ENCODE results near the gene AGBL4. TPM values are rescaled to one million over a fixed set of nuclear protein-coding genes. Genes with fewer than 3 reads are reported as not detected.
"Not testable (repeated sequence)": the region's sequence is repeated elsewhere in the genome, so short reads cannot be mapped to it uniquely, and the experiment has no call there.

The AGBL4 gene
- total RNA-seq, 3 donors from 2014 or later, result 1.3 to 1.9 (median 1.8) TPM

DNA sequence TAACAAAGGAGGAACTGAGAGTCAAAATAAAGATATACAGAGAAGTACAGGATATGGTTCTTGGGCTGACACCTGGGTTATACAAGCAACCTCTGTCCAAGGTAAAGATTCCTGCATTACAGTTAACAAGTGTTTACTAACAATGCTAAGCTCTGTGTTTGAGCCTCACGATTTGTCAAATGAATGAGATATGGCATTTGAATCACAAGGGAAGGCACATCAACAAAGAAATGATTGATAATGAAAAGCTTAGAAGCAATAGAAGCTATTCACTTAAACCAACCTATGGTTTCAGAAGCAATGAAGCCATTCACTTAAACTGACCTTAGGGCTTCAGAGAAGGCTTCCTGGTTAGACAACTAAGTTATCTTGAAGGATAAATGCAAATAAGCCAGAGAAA, 199.5 kb downstream of the AGBL4 start:
- H3K27me3 ChIP-seq, result no peaks in the 10 kb centered on the region
- no peaks in the 10 kb centered on the region for H3K4me1 ChIP-seq
- TF ChIP-seq POLR2A (IDR thresholded peaks at IDR 0.05) (no peak), POLR2AphosphoS5 (IDR thresholded peaks at IDR 0.05) (no peak)
- TF ChIP-seq, protein P1, sequence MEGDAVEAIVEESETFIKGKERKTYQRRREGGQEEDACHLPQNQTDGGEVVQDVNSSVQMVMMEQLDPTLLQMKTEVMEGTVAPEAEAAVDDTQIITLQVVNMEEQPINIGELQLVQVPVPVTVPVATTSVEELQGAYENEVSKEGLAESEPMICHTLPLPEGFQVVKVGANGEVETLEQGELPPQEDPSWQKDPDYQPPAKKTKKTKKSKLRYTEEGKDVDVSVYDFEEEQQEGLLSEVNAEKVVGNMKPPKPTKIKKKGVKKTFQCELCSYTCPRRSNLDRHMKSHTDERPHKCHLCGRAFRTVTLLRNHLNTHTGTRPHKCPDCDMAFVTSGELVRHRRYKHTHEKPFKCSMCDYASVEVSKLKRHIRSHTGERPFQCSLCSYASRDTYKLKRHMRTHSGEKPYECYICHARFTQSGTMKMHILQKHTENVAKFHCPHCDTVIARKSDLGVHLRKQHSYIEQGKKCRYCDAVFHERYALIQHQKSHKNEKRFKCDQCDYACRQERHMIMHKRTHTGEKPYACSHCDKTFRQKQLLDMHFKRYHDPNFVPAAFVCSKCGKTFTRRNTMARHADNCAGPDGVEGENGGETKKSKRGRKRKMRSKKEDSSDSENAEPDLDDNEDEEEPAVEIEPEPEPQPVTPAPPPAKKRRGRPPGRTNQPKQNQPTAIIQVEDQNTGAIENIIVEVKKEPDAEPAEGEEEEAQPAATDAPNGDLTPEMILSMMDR (IDR thresholded peaks at IDR 0.05), result no peak
- H3K36me3 ChIP-seq, result no peaks in the 10 kb centered on the region
- H3K27ac ChIP-seq, result no peak overlapping the region
- intact Hi-C loops (cut with DNase I; ENCODE audit: low total_unique reads), result no loop called here
- H3K4me3 ChIP-seq, result no peak overlapping the region
- H3K9me3 ChIP-seq, result peaks cover 0 to 7% of the 10 kb centered on the region in 2 donors
- no peak for DNase-seq (ENCODE audit: low spot score in 2 of 2)

DNA sequence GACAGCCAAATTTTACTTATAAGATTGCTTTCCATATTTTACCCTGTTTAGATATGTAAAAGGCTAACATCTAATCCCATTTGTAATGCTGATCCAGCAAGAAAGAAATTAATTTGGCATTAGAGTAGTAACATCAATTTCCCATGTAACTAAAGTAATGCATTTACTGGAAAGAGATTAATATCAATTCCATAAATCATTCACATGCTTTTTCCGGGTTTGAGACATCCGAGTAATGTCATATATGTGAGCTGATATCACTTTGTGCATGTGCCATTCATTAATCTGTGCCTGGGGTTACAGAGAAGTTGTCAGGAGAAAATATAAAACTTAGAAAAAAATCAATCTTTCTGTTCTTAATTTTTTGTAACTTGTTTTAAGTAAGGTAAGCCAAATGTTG, 206.1 kb downstream of the AGBL4 start:
- no peak overlapping the region for H3K4me3 ChIP-seq
- H3K27me3 ChIP-seq, result no peaks in the 10 kb centered on the region

DNA sequence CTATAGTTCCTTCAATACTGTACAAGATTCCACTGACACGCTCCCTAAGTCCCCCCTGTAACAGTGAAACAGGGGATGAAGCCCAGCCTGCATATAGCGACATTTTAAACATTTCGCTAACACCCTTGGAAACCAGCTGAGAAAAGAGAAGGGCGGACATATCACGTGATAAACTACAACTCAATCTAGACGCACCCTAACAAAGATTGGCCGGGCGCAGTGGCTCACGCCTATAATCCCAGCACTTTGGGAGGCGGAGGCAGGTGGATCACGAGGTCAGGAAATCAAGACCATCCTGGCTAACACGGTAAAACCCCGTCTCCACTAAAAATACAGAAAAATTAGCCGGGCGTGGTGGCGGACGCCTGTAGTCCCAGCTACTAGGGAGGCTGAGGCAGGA, 236.7 kb downstream of the AGBL4 start:
- H3K4me1 ChIP-seq; H3K27me3 ChIP-seq; DNase-seq (ENCODE audit: low spot score in 2 of 2); H3K4me3 ChIP-seq; intact Hi-C loops (cut with DNase I; ENCODE audit: low total_unique reads); H3K27ac ChIP-seq; H3K9me3 ChIP-seq; H3K36me3 ChIP-seq: not testable (repeated sequence)

More for the DNA sequence above, 206.1 kb downstream of the AGBL4 start:
- no peaks in the 10 kb centered on the region for H3K9me3 ChIP-seq
- no peaks in the 10 kb centered on the region for H3K36me3 ChIP-seq
- no peaks in the 10 kb centered on the region for H3K4me1 ChIP-seq
- H3K27ac ChIP-seq, result no peak overlapping the region
- no peak for DNase-seq (ENCODE audit: low spot score in 2 of 2)
- TF ChIP-seq, protein P1 (IDR thresholded peaks at IDR 0.05), result no peak
- TF ChIP-seq POLR2AphosphoS5 (IDR thresholded peaks at IDR 0.05) (no peak), POLR2A (IDR thresholded peaks at IDR 0.05) (no peak)
- intact Hi-C loops (cut with DNase I; ENCODE audit: low total_unique reads), result no loop called here

DNA sequence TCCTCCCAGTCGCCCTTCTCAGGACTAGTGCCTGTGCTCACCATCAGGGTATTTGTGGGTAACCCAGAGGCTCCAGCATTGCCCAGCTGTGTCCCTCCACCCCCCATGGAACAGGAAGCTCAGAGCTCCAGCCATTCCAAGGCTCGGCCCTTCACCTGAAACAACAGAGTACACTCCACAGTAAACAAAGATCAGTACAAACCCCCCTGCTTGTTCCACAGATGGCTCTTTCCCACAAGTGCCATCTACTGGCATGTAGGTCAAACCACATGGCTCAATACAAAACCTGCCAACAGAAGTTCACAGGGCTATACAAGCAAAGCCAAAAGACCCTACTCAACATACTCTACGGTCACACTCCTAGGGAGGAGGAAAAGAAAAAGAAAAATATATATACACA, 258.7 kb downstream of the AGBL4 start:
- DNase-seq (ENCODE audit: low spot score in 2 of 2), result no peak
- Histone ChIP-seq H3K36me3 (no peaks in the 10 kb centered on the region), H3K27me3 (no peaks in the 10 kb centered on the region), H3K4me3 (no peak overlapping the region), H3K4me1 (no peaks in the 10 kb centered on the region), H3K27ac (no peak overlapping the region), H3K9me3 (peaks cover 0 to 15% of the 10 kb centered on the region in 2 donors)
- TF ChIP-seq, protein P1 (IDR thresholded peaks at IDR 0.05), result no peak
- TF ChIP-seq POLR2A (IDR thresholded peaks at IDR 0.05) (no peak), POLR2AphosphoS5 (IDR thresholded peaks at IDR 0.05) (no peak)
- intact Hi-C loops (cut with DNase I; ENCODE audit: low total_unique reads), result no loop called here

DNA sequence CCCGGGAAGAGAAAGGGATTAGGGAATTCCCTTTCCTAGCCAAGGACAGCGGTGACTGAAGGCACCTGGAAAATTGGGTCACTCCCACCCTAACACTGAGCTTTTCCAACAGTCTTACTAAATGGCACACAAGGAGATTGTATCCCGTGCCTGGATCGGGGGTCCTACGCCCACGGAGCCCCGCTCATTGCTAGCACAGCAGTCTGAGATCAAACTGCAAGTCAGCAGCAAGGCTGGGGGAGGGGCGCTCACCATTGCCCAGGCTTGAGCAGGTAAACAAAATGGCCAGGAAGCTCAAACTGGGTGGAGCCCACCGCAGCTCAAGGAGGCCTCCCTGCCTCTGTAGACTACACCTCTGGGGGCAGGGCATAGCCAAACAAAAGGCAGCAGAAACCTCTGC, 285.6 kb downstream of the AGBL4 start:
- H3K27me3 ChIP-seq; H3K4me1 ChIP-seq; H3K4me3 ChIP-seq; DNase-seq (ENCODE audit: low spot score in 2 of 2); H3K36me3 ChIP-seq; intact Hi-C loops (cut with DNase I; ENCODE audit: low total_unique reads); H3K27ac ChIP-seq: not testable (repeated sequence)
- H3K9me3 ChIP-seq, result peaks cover 6 to 34% of the 10 kb centered on the region in 2 donors

DNA sequence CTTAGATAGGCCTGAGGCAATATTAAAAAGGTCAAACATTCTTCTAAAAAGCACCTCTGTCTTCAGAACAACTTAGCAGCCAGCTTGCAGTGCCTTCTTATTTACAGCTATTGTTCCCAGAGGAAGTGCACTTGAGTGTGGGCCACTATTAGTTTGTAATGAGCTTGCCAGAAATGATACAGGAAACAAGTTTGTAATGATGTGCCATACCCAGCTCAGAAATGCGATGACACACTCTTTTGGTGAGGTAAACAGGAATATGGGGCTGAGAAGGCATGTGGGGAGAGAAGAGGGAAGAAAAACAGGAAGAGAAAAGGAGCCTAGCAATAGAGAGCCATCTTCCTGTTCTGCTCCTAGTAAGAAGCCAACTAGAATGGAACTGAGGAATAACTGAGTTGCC, 295.4 kb downstream of the AGBL4 start:
- TF ChIP-seq POLR2A (IDR thresholded peaks at IDR 0.05), result no peak
- TF ChIP-seq, protein P1 (IDR thresholded peaks at IDR 0.05), result no peak
- TF ChIP-seq POLR2AphosphoS5 (IDR thresholded peaks at IDR 0.05), result no peak
- peaks cover 6 to 12% of the 10 kb centered on the region in 2 donors for H3K9me3 ChIP-seq
- DNase-seq (ENCODE audit: low spot score in 2 of 2), result no peak
- no peak overlapping the region for H3K27ac ChIP-seq
- intact Hi-C loops (cut with DNase I; ENCODE audit: low total_unique reads), result no loop called here
- H3K27me3 ChIP-seq, result no peaks in the 10 kb centered on the region
- no peaks in the 10 kb centered on the region for H3K4me1 ChIP-seq
- H3K36me3 ChIP-seq, result no peaks in the 10 kb centered on the region
- no peak overlapping the region for H3K4me3 ChIP-seq

Data from breast epithelium (tissue), 4 donors.